Fibroblast of lung (primary cell): ENCODE results near the gene ANO10. TPM values are rescaled to one million over a fixed set of nuclear protein-coding genes. Genes with fewer than 3 reads are reported as not detected.

Experiments
- DNase-seq, 2 donors: peaks; one replicate each; pipeline versions ENCODE4 v3.0.0 to v3.0.0-alpha.2; 2010; ENCODE audit warnings: low read depth in 2 of 2
- H2AFZ ChIP-seq: 2 replicates; pipeline ENCODE4 v1.5.1; 2012; ENCODE audit warnings: low read length, control low read depth, inconsistent platforms
- H3K27ac ChIP-seq: 2 replicates; pipeline ENCODE4 v1.5.1; 2011; ENCODE audit warnings: low read length, control low read depth; ENCODE audit not compliant: insufficient read depth
- H3K27me3 ChIP-seq: 2 replicates; pipeline ENCODE4 v1.5.1; 2011; ENCODE audit warnings: mild to moderate bottlenecking, low read length; ENCODE audit not compliant: control insufficient read depth, insufficient read depth
- H3K36me3 ChIP-seq: 2 replicates; pipeline ENCODE4 v1.5.1; 2011; ENCODE audit warnings: low read length; ENCODE audit not compliant: control insufficient read depth, insufficient read depth
- H3K4me1 ChIP-seq: 2 replicates; pipeline ENCODE4 v1.5.1; 2011; ENCODE audit warnings: low read length; ENCODE audit not compliant: control insufficient read depth, insufficient read depth; ENCODE audit errors: extremely low read depth
- H3K4me2 ChIP-seq: 2 replicates; pipeline ENCODE4 v1.5.1; 2011; ENCODE audit warnings: low read length, control low read depth; ENCODE audit not compliant: insufficient read depth; ENCODE audit errors: extremely low read depth
- H3K4me3 ChIP-seq, 4 experiments: fragments of 200-600 bp in 1 of 4; sonication (generic) in 1 of 4; replicated peaks in 1 of 4; 2 replicates each; pipeline ENCODE4 v1.5.1; 2011 to 2016; ENCODE audit warnings: low read length in 4 of 4, low read depth in 3 of 4, mild to moderate bottlenecking in 3 of 4, control low read depth in 2 of 4, inconsistent platforms in 1 of 4, mixed read lengths in 1 of 4; ENCODE audit not compliant: insufficient read depth in 1 of 4; ENCODE audit errors: control extremely low read depth in 1 of 4
- H3K79me2 ChIP-seq: 2 replicates; pipeline ENCODE4 v1.5.1; 2012; ENCODE audit warnings: mild to moderate bottlenecking, low read length, inconsistent platforms; ENCODE audit not compliant: control insufficient read depth, insufficient read depth
- H3K9ac ChIP-seq: 2 replicates; pipeline ENCODE4 v1.5.1; 2011; ENCODE audit warnings: mild to moderate bottlenecking, low read length, control low read depth; ENCODE audit not compliant: insufficient read depth
- H3K9me3 ChIP-seq: 2 replicates; pipeline ENCODE4 v1.5.1; 2012; ENCODE audit warnings: low read depth, low read length; ENCODE audit not compliant: control insufficient read depth, insufficient read depth
- H4K20me1 ChIP-seq: 2 replicates; pipeline ENCODE4 v1.5.1; 2011; ENCODE audit warnings: low read length; ENCODE audit not compliant: control insufficient read depth, insufficient read depth; ENCODE audit errors: extremely low read depth
- CTCF ChIP-seq, 2 donors: IDR thresholded peaks in 1 of 2; conservative IDR thresholded peaks in 1 of 2; 1 replicate in 1 of 2; 2 replicates in 1 of 2; pipeline ENCODE4 v1.5.1; 2011 to 2012; ENCODE audit warnings: low read length in 2 of 2, control low read depth in 1 of 2, inconsistent platforms in 1 of 2, low read depth in 1 of 2, mild to moderate bottlenecking in 1 of 2
- EZH2 ChIP-seq: IDR thresholded peaks from 2 replicates; pipeline ENCODE4 v1.5.1; 2012; ENCODE audit warnings: low read length, control low read depth, mild to moderate bottlenecking; ENCODE audit errors: missing control alignments
- polyA plus RNA-seq, 2 donors: library from polyadenylated mRNA; depleted of rRNA in 1 of 2; stranded (reverse) in 1 of 2; unstranded in 1 of 2; fragments of >200 nt; gene quantifications; 2 replicates each; pipeline ENCODE4 v1.2.1, GENCODE V29; 2011 to 2012; ENCODE audit warnings: missing spikeins in 1 of 2
- total RNA-seq: library from RNA; depleted of rRNA; stranded (reverse); fragments of >200 nt; gene quantifications from 2 replicates; pipeline ENCODE4 v1.2.1, GENCODE V29; 2014

ANO10 gene
- total and polyA plus RNA-seq, 2 donors (not counting 1 experiment from before 2014, with no cell fraction given): 103 to 138 TPM

GRCh38 chr3:43335799-43336198, 286.0 kb downstream of the ANO10 start:
- Histone ChIP-seq H4K20me1 (no peaks in the 10 kb centered on the region), H3K4me3 (no peak overlapping the region), H3K9me3 (no peaks in the 10 kb centered on the region), H2AFZ (no peak overlapping the region), H3K4me1 (no peaks in the 10 kb centered on the region), H3K9ac (no peak overlapping the region), H3K4me2 (no peak overlapping the region), H3K27ac (no peak overlapping the region), H3K36me3 (no peaks in the 10 kb centered on the region), H3K79me2 (no peaks in the 10 kb centered on the region), H3K27me3 (no peaks in the 10 kb centered on the region)
- no peak for TF ChIP-seq EZH2
- no peak for DNase-seq

- Histone ChIP-seq H3K36me3 (no peaks in the 10 kb centered on the region), H3K4me1 (no peaks in the 10 kb centered on the region), H3K9me3 (no peaks in the 10 kb centered on the region), H3K27me3 (no peaks in the 10 kb centered on the region), H4K20me1 (no peaks in the 10 kb centered on the region), H3K4me3 (no peak overlapping the region), H3K9ac (no peak overlapping the region), H3K79me2 (no peaks in the 10 kb centered on the region), H3K4me2 (no peak overlapping the region), H2AFZ (no peak overlapping the region), H3K27ac (no peak overlapping the region)
- no peak for TF ChIP-seq EZH2
- TF ChIP-seq CTCF (conservative IDR thresholded peaks at IDR 0.05 in 1 of 2, IDR thresholded peaks at IDR 0.05 in 1 of 2; ENCODE audit: low read depth in 1 of 2, low read length in 2 of 2): no peak
- DNase-seq: no peak
These were observed 286.8 kb downstream of the ANO10 start for GRCh38 chr3:43334976-43335375.

GRCh38 chr3:43331381-43331780, 290.4 kb downstream of the ANO10 start:
- Histone ChIP-seq H3K9me3 (no peaks in the 10 kb centered on the region), H2AFZ (no peak overlapping the region), H3K4me1 (no peaks in the 10 kb centered on the region), H3K27ac (no peak overlapping the region), H3K9ac (no peak overlapping the region), H3K4me3 (no peak overlapping the region), H3K4me2 (no peak overlapping the region), H3K27me3 (no peaks in the 10 kb centered on the region), H3K79me2 (peaks cover 4% of the 10 kb centered on the region), H3K36me3 (no peaks in the 10 kb centered on the region), H4K20me1 (no peaks in the 10 kb centered on the region)
- no peak for DNase-seq
- TF ChIP-seq EZH2 (no peak), CTCF (conservative IDR thresholded peaks at IDR 0.05 in 1 of 2, IDR thresholded peaks at IDR 0.05 in 1 of 2; ENCODE audit: low read depth in 1 of 2, low read length in 2 of 2) (no peak)
